Endothelial cell of umbilical vein (primary cell): ENCODE data around the gene GPR158. TPM values are rescaled to one million over a fixed set of nuclear protein-coding genes. Genes with fewer than 3 reads are reported as not detected.

Experiments
- BruUV-seq: library from RNA; stranded (reverse); fragments of 400-500 nt; replicated peaks from 2 replicates; lab custom pipeline; 2021; lab: Mats Ljungman, UMichigan
- CTCF ChIA-PET: fragments of 300-600, 350-600 bp; sonication (Branson Sonifier 250); formaldehyde crosslinking; loops from one replicate; lab custom pipeline; 2021; ENCODE audit warnings: antibody characterized with exemption, inconsistent platforms; lab: Charles Lee
- POLR2A ChIA-PET: fragments of 300-600, 350-600 bp; sonication (Branson Sonifier 250); formaldehyde crosslinking; loops from one replicate; lab custom pipeline; 2021; ENCODE audit warnings: antibody characterized with exemption, inconsistent platforms; lab: Charles Lee
- DNase-seq: peaks from one replicate; pipeline ENCODE4 v3.0.0-alpha.2; 2011; ENCODE audit warnings: low read depth, low spot score
- FAIRE-seq: peaks from 2 replicates; lab custom pipeline; 2011; peaks lifted over from hg19 to GRCh38; lab: Jason Lieb, UNC
- H2AFZ ChIP-seq: 2 replicates; pipeline ENCODE4 v1.6.0; 2012; ENCODE audit warnings: low read depth, low read length, control low read depth, inconsistent platforms
- H3K27ac ChIP-seq: 2 replicates; pipeline ENCODE4 v1.5.1; 2011; ENCODE audit warnings: low read depth, mild to moderate bottlenecking, control low read depth, low read length, moderate library complexity; ENCODE audit not compliant: insufficient read depth
- H3K27me3 ChIP-seq, 2 experiments: 2 replicates each; pipeline versions ENCODE4 v1.6.0 to v1.6.1; 2011; ENCODE audit warnings: low read length in 2 of 2, mixed read lengths in 1 of 2; ENCODE audit not compliant: control insufficient read depth in 2 of 2, insufficient read depth in 2 of 2
- H3K36me3 ChIP-seq, 2 experiments: 2 replicates in 1 of 2; 3 replicates in 1 of 2; pipeline ENCODE4 v1.5.1; 2011; ENCODE audit warnings: low read length in 2 of 2, mild to moderate bottlenecking in 1 of 2, moderate library complexity in 1 of 2; ENCODE audit not compliant: control insufficient read depth in 2 of 2, insufficient read depth in 2 of 2; ENCODE audit errors: extremely low read depth in 1 of 2
- H3K4me1 ChIP-seq: 3 replicates; pipeline ENCODE4 v1.5.1; 2011; ENCODE audit warnings: mild to moderate bottlenecking, low read length; ENCODE audit not compliant: control insufficient read depth, insufficient read depth; ENCODE audit errors: extremely low read depth
- H3K4me2 ChIP-seq: 2 replicates; pipeline ENCODE4 v1.6.1; 2011; ENCODE audit warnings: low read length, control low read depth, mixed read lengths; ENCODE audit not compliant: insufficient read depth
- H3K4me3 ChIP-seq, 3 experiments: fragments of 200-600 bp in 1 of 3; sonication (generic), shearing (Covaris generic) in 1 of 3; replicated peaks in 1 of 3; 2 replicates each; pipeline ENCODE4 v1.5.1; 2011 to 2016; ENCODE audit warnings: control low read depth in 3 of 3, low read length in 3 of 3, mild to moderate bottlenecking in 2 of 3, inconsistent platforms in 1 of 3, low read depth in 1 of 3, moderate library complexity in 1 of 3; ENCODE audit not compliant: insufficient read depth in 1 of 3
- H3K79me2 ChIP-seq: 2 replicates; pipeline ENCODE4 v1.6.0; 2012; ENCODE audit warnings: low read length, inconsistent platforms; ENCODE audit not compliant: control insufficient read depth, insufficient read depth
- H3K9ac ChIP-seq: replicated peaks from 2 replicates; pipeline ENCODE3; 2011; ENCODE audit warnings: low read length, control low read depth; ENCODE audit not compliant: insufficient read depth; ENCODE audit errors: extremely low read depth
- H3K9me1 ChIP-seq: replicated peaks from 3 replicates; pipeline ENCODE4 v1.6.0; 2011; ENCODE audit warnings: mild to moderate bottlenecking, low read length; ENCODE audit not compliant: control insufficient read depth, insufficient read depth; ENCODE audit errors: extremely low read depth
- H3K9me3 ChIP-seq: replicated peaks from 2 replicates; pipeline ENCODE4 v1.5.1; 2012; ENCODE audit warnings: low read length, inconsistent platforms; ENCODE audit not compliant: control insufficient read depth, insufficient read depth
- H4K20me1 ChIP-seq: replicated peaks from 2 replicates; pipeline ENCODE3; 2011; ENCODE audit warnings: mild to moderate bottlenecking, low read length; ENCODE audit not compliant: control insufficient read depth, insufficient read depth; ENCODE audit errors: extremely low read depth
- CTCF ChIP-seq, 2 donors: IDR thresholded peaks; 1 replicate in 1 of 2; 2 replicates in 1 of 2; pipeline ENCODE4 v1.5.1; 2011; ENCODE audit warnings: low read length in 2 of 2, mild to moderate bottlenecking in 2 of 2, moderate library complexity in 2 of 2, control low read depth in 1 of 2, inconsistent platforms in 1 of 2, low read depth in 1 of 2; ENCODE audit not compliant: insufficient read depth in 1 of 2; ENCODE audit errors: extremely low read depth in 1 of 2
- EZH2 ChIP-seq: IDR thresholded peaks from 2 replicates; pipeline ENCODE4 v1.6.1; 2012; ENCODE audit warnings: borderline replicate concordance, low read depth, mild to moderate bottlenecking, moderate library complexity, low read length, inconsistent platforms; ENCODE audit not compliant: severe bottlenecking
- FOS ChIP-seq: IDR thresholded peaks from 2 replicates; pipeline ENCODE4 v1.6.1; 2011; ENCODE audit warnings: mild to moderate bottlenecking, low read length, moderate library complexity, borderline replicate concordance; ENCODE audit not compliant: insufficient read depth
- GATA2 ChIP-seq: IDR thresholded peaks from 2 replicates; pipeline ENCODE4 v1.7.0; 2011; ENCODE audit warnings: low read depth, mild to moderate bottlenecking, moderate library complexity, mixed read lengths, low read length; ENCODE audit not compliant: insufficient read length, insufficient read depth
- JUN ChIP-seq: IDR thresholded peaks from 2 replicates; pipeline ENCODE4 v1.6.1; 2011; ENCODE audit warnings: borderline replicate concordance, low read depth; ENCODE audit not compliant: insufficient read length, insufficient read depth
- MYC ChIP-seq: IDR thresholded peaks from one replicate; pipeline ENCODE4 v1.6.1; 2011; ENCODE audit warnings: mild to moderate bottlenecking, low read depth, low read length
- POLR2A ChIP-seq: IDR thresholded peaks from 2 replicates; pipeline ENCODE4 v1.6.1; 2012; ENCODE audit warnings: low read depth, mild to moderate bottlenecking, control low read depth, low read length
- POLR2AphosphoS5 ChIP-seq: IDR thresholded peaks from 2 replicates; pipeline ENCODE4 v1.6.1; 2012; ENCODE audit warnings: low read depth, mild to moderate bottlenecking, control low read depth, low read length, moderate library complexity; ENCODE audit not compliant: insufficient read depth
- dilution Hi-C: fragments of 300-500 bp; cut with MboI; formaldehyde crosslinking; loops from one replicate; pipeline ENCODE4 v1.15.0; 2019; ENCODE audit warnings: low sequenced_read_pairs; ENCODE audit not compliant: extremely low pct_ligation_motif_present
- intact Hi-C: fragments of 100-400 bp; cut with micrococcal nuclease; formaldehyde crosslinking; loops from one replicate; pipeline ENCODE4 v1.10.0; 2022
- polyA plus RNA-seq, 4 experiments: library from polyadenylated mRNA; depleted of rRNA in 3 of 4; stranded (reverse) in 3 of 4; unstranded in 1 of 4; fragments of >200 nt; gene quantifications; 2 replicates each; pipeline versions ENCODE4 v1.2.1 to v1.2.3, GENCODE V29; 2011 to 2012; ENCODE audit warnings: missing spikeins in 1 of 4
- total RNA-seq: library from RNA; stranded (reverse); gene quantifications from 2 replicates; pipeline ENCODE4 v1.2.3, GENCODE V29; 2021
- TF ChIP-seq, protein P1 (sequence below): IDR thresholded peaks from 2 replicates; pipeline ENCODE4 v1.6.1; 2011; ENCODE audit not compliant: insufficient read depth, insufficient read length

The GPR158 gene
- total and polyA plus RNA-seq, 2 donors (not counting 3 experiments of a cell fraction or from before 2014, with no cell fraction given): not detected

DNA sequence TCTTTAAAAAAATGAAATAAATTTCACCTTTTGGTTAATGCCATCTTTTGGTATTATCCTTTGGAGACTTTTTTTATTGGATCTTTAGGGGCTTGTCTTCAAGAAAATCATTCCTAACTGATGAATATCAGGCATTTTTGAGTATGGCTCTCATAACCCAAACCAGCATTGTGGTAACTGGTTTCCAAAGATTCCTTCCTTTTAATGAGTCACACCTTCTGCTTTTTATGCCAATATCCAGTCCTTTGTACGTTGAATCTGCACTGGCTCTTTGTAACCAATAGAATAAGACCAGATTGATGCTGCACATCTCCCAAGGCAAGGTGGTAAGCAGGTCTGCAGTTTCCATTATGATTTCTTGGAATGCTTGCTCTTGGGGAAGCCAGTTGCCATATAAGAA lies 89.1 kb downstream of the GPR158 start:
- Histone ChIP-seq H3K27ac (no peak overlapping the region), H3K27me3 (no peaks in the 10 kb centered on the region), H3K36me3 (no peaks in the 10 kb centered on the region), H3K79me2 (no peaks in the 10 kb centered on the region), H2AFZ (no peak overlapping the region), H3K9ac (no peak overlapping the region), H3K9me1 (no peaks in the 10 kb centered on the region), H3K4me3 (no peak overlapping the region), H3K4me1 (no peaks in the 10 kb centered on the region), H3K9me3 (no peaks in the 10 kb centered on the region), H4K20me1 (no peaks in the 10 kb centered on the region), H3K4me2 (no peak overlapping the region)
- TF ChIP-seq EZH2 (no peak), POLR2A (no peak), CTCF (IDR thresholded peaks at IDR 0.05; ENCODE audit: extremely low read depth in 1 of 2, insufficient read depth in 1 of 2, low read depth in 1 of 2, low read length in 2 of 2) (no peak), GATA2 (no peak), POLR2AphosphoS5 (no peak), JUN (no peak), FOS (no peak), MYC (no peak)
- TF ChIP-seq, protein P1, sequence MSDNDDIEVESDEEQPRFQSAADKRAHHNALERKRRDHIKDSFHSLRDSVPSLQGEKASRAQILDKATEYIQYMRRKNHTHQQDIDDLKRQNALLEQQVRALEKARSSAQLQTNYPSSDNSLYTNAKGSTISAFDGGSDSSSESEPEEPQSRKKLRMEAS: no peak
- POLR2A ChIA-PET: no interaction called here
- no TSS peak for BruUV-seq
- dilution Hi-C loops: no loop called here
- intact Hi-C loops: no loop called here
- DNase-seq (no peak), FAIRE-seq (no peak)
- CTCF ChIA-PET: no interaction called here
